ENCODE results near the gene ZFAND6.
"Not testable (repeated sequence)": the region's sequence is repeated elsewhere in the genome, so short reads cannot be mapped to it uniquely, and the experiment has no call there.

ZFAND6 gene

GRCh38 chr15:80045219-80045618 lies 14.3 kb upstream of the ZFAND6 start:
- not testable (repeated sequence) for H3K27ac ChIP-seq; DNase-seq (ENCODE audit: low read depth, low spot score)

- no peak for DNase-seq (ENCODE audit: low read depth, low spot score)
- no peak overlapping the region for H3K27ac ChIP-seq
These were observed 10.4 kb upstream of the ZFAND6 start for GRCh38 chr15:80049046-80049445.

- DNase-seq (ENCODE audit: low read depth, low spot score): no peak
- no peak overlapping the region for H3K27ac ChIP-seq
These were observed 6.7 kb upstream of the ZFAND6 start for GRCh38 chr15:80052597-80053304.

- no peak for DNase-seq (ENCODE audit: low read depth, low spot score)
- H3K27ac ChIP-seq: no peak overlapping the region
These were observed 3.5 kb upstream of the ZFAND6 start for GRCh38 chr15:80055933-80056332.

GRCh38 chr15:80058044-80058443 lies 1.4 kb upstream of the ZFAND6 start:
- DNase-seq (ENCODE audit: low read depth, low spot score): no peak
- H3K27ac ChIP-seq: no peak overlapping the region

GRCh38 chr15:80059786-80060355 lies 395 bp downstream of the ZFAND6 start:
- H3K27ac ChIP-seq: peak overlapping the region; percentile 96
- no peak for DNase-seq (ENCODE audit: low read depth, low spot score)

- DNase-seq (ENCODE audit: low read depth, low spot score): no peak
- H3K27ac ChIP-seq: peak overlapping the region; percentile 96
These were observed 1.0 kb downstream of the ZFAND6 start for GRCh38 chr15:80060356-80061006.

GRCh38 chr15:80061582-80061981 lies 2.1 kb downstream of the ZFAND6 start:
- no peak for DNase-seq (ENCODE audit: low read depth, low spot score)
- H3K27ac ChIP-seq: no peak overlapping the region

GRCh38 chr15:80066912-80067311 lies 7.4 kb downstream of the ZFAND6 start:
- DNase-seq (ENCODE audit: low read depth, low spot score): no peak
- H3K27ac ChIP-seq: no peak overlapping the region

GRCh38 chr15:80068578-80068977 lies 9.1 kb downstream of the ZFAND6 start:
- no peak overlapping the region for H3K27ac ChIP-seq
- no peak for DNase-seq (ENCODE audit: low read depth, low spot score)

- DNase-seq (ENCODE audit: low read depth, low spot score): no peak
- H3K27ac ChIP-seq: peak overlapping the region; percentile 20
These were observed 11.4 kb downstream of the ZFAND6 start for GRCh38 chr15:80070840-80071239.

GRCh38 chr15:80071652-80072051 lies 12.2 kb downstream of the ZFAND6 start:
- DNase-seq (ENCODE audit: low read depth, low spot score): no peak
- peak overlapping the region; percentile 20 for H3K27ac ChIP-seq

GRCh38 chr15:80072285-80072994 lies 13.0 kb downstream of the ZFAND6 start:
- DNase-seq (ENCODE audit: low read depth, low spot score): peak; percentile 69
- H3K27ac ChIP-seq: peak overlapping the region; percentile 20

GRCh38 chr15:80073197-80073596 lies 13.7 kb downstream of the ZFAND6 start:
- DNase-seq (ENCODE audit: low read depth, low spot score): no peak
- no peak overlapping the region for H3K27ac ChIP-seq

GRCh38 chr15:80076321-80077318 lies 17.1 kb downstream of the ZFAND6 start:
- H3K27ac ChIP-seq: no peak overlapping the region
- no peak for DNase-seq (ENCODE audit: low read depth, low spot score)

- DNase-seq (ENCODE audit: low read depth, low spot score): no peak
- no peak overlapping the region for H3K27ac ChIP-seq
These were observed 21.9 kb downstream of the ZFAND6 start for GRCh38 chr15:80081390-80081789.

- DNase-seq (ENCODE audit: low read depth, low spot score): no peak
- H3K27ac ChIP-seq: no peak overlapping the region
These were observed 27.6 kb downstream of the ZFAND6 start for GRCh38 chr15:80087104-80087503.

GRCh38 chr15:80090041-80090440 lies 30.6 kb downstream of the ZFAND6 start:
- H3K27ac ChIP-seq: no peak overlapping the region

GRCh38 chr15:80090879-80091503 lies 31.5 kb downstream of the ZFAND6 start:
- no peak overlapping the region for H3K27ac ChIP-seq
- DNase-seq (ENCODE audit: low read depth, low spot score): no peak

More at GRCh38 chr15:80090041-80090440, 30.6 kb downstream of the ZFAND6 start:
- no peak for DNase-seq (ENCODE audit: low read depth, low spot score)

All from epithelial cell of prostate (primary cell).